Liver (tissue), 9 donors: Measurements from ENCODE around the gene CLDN10. TPM values are rescaled to one million over a fixed set of nuclear protein-coding genes. Genes with fewer than 3 reads are reported as not detected.

Experiments
- DNase-seq: peaks from one replicate; pipeline ENCODE4 v3.0.0-alpha.2; 2017; ENCODE audit warnings: low spot score
- H3K27ac ChIP-seq, 2 donors: one replicate each; pipeline ENCODE4 v1.7.0; 2013; ENCODE audit warnings: inconsistent platforms in 2 of 2, low read length in 2 of 2, control low read depth in 1 of 2, low read depth in 1 of 2, mild to moderate bottlenecking in 1 of 2
- H3K27me3 ChIP-seq, 4 donors: one replicate each; pipeline versions ENCODE4 v1.6.1 to v1.7.0; 2013; ENCODE audit warnings: low read length in 3 of 4, inconsistent platforms in 1 of 4, mild to moderate bottlenecking in 1 of 4, moderate library complexity in 1 of 4; ENCODE audit not compliant: control insufficient read depth in 4 of 4, insufficient read depth in 4 of 4
- H3K36me3 ChIP-seq, 4 donors: one replicate each; pipeline versions ENCODE4 v1.6.1 to v1.7.0; 2013; ENCODE audit warnings: low read length in 3 of 4, mild to moderate bottlenecking in 3 of 4, low read depth in 1 of 4, moderate library complexity in 1 of 4; ENCODE audit not compliant: control insufficient read depth in 4 of 4, insufficient read depth in 3 of 4
- H3K4me1 ChIP-seq, 4 donors: one replicate each; pipeline versions ENCODE4 v1.6.1 to v1.7.0; 2013; ENCODE audit warnings: low read length in 3 of 4, mild to moderate bottlenecking in 3 of 4, moderate library complexity in 1 of 4; ENCODE audit not compliant: control insufficient read depth in 4 of 4, insufficient read depth in 4 of 4
- H3K4me3 ChIP-seq, 3 donors: one replicate each; pipeline versions ENCODE4 v1.6.1 to v1.7.0; 2013; ENCODE audit warnings: low read length in 3 of 3, control low read depth in 1 of 3, low read depth in 1 of 3, mild to moderate bottlenecking in 1 of 3
- H3K9ac ChIP-seq, 2 donors: one replicate each; pipeline ENCODE4 v1.7.0; 2013; ENCODE audit warnings: low read length in 2 of 2, mild to moderate bottlenecking in 2 of 2, moderate library complexity in 2 of 2, control low read depth in 1 of 2, low read depth in 1 of 2
- H3K9me3 ChIP-seq, 4 donors: one replicate each; pipeline versions ENCODE4 v1.6.1 to v1.7.0; 2013; ENCODE audit warnings: low read length in 3 of 4; ENCODE audit not compliant: control insufficient read depth in 4 of 4
- EGR1 ChIP-seq, 2 donors: IDR thresholded peaks; 2 replicates each; pipeline ENCODE4 v1.6.1; 2016 to 2018; ENCODE audit warnings: antibody characterized with exemption in 2 of 2, low read depth in 2 of 2
- FOXA2 ChIP-seq: IDR thresholded peaks from 2 replicates; pipeline ENCODE4 v1.6.1; 2016; ENCODE audit warnings: antibody characterized with exemption
- GABPA ChIP-seq, 2 donors: IDR thresholded peaks in 1 of 2; conservative IDR thresholded peaks in 1 of 2; 2 replicates each; pipeline ENCODE4 v1.6.1; 2016; ENCODE audit warnings: antibody characterized with exemption in 2 of 2, mild to moderate bottlenecking in 1 of 2, moderate library complexity in 1 of 2
- JUND ChIP-seq, 2 donors: IDR thresholded peaks; 2 replicates each; pipeline ENCODE4 v1.6.1; 2016; ENCODE audit warnings: antibody characterized with exemption in 2 of 2
- NR2F2 ChIP-seq: IDR thresholded peaks from 2 replicates; pipeline ENCODE4 v1.6.1; 2016; ENCODE audit warnings: antibody characterized with exemption
- RXRA ChIP-seq, 2 donors: IDR thresholded peaks; 2 replicates each; pipeline ENCODE4 v1.6.1; 2017 to 2018; ENCODE audit warnings: antibody characterized with exemption in 2 of 2, mild to moderate bottlenecking in 1 of 2
- SP1 ChIP-seq: IDR thresholded peaks from 2 replicates; pipeline ENCODE4 v1.6.1; 2018; ENCODE audit warnings: antibody characterized with exemption, mild to moderate bottlenecking
- TAF1 ChIP-seq: conservative IDR thresholded peaks from 2 replicates; pipeline ENCODE4 v1.6.1; 2016; ENCODE audit warnings: antibody characterized with exemption, mild to moderate bottlenecking
- YY1 ChIP-seq: IDR thresholded peaks from 2 replicates; pipeline ENCODE4 v1.6.1; 2016; ENCODE audit warnings: antibody characterized with exemption, mild to moderate bottlenecking
- WGBS: extraction: QIAGEN DNeasy Blood & Tissue Kit; methylation state at CpG from one replicate; pipeline ENCODE4 v1.1.7; 2013; 5-methylcytosine and 5-hydroxymethylcytosine counted together
- polyA plus RNA-seq, 2 donors: library from polyadenylated mRNA; stranded (reverse) in 1 of 2; unstranded in 1 of 2; fragments of 200-250 nt in 1 of 2; fragments of >200 nt in 1 of 2; fragmentation: Nextera tagmentation in 1 of 2; extraction: Ambion mirVana in 1 of 2; gene quantifications; one replicate each; pipeline versions ENCODE4 v1.2.1 to v1.2.3, GENCODE V29; 2013 to 2015
- total RNA-seq, 2 donors: library from RNA; depleted of rRNA; stranded (reverse); fragments of >200 nt; gene quantifications; one replicate each; pipeline ENCODE4 v1.2.3, GENCODE V29; 2014
- TF ChIP-seq, protein P1 (sequence below): IDR thresholded peaks from 2 replicates; pipeline ENCODE4 v1.6.1; 2016; ENCODE audit warnings: antibody characterized with exemption
- TF ChIP-seq, protein P2 (sequence below): IDR thresholded peaks from 2 replicates; pipeline ENCODE4 v1.6.1; 2016; ENCODE audit warnings: antibody characterized with exemption
- TF ChIP-seq, protein P3 (sequence below): IDR thresholded peaks from 2 replicates; pipeline ENCODE4 v1.6.1; 2016; ENCODE audit warnings: antibody characterized with exemption
- TF ChIP-seq, protein P4 (sequence below): IDR thresholded peaks from 2 replicates; pipeline ENCODE4 v1.6.1; 2016; ENCODE audit warnings: antibody characterized with exemption, mild to moderate bottlenecking
- TF ChIP-seq, protein P5 (sequence below): fragments of 150-350 bp; IDR thresholded peaks from 2 replicates; pipeline ENCODE4 v1.5.1; 2017; ENCODE audit warnings: improper control_type of control experiment, low read depth, low read length; ENCODE audit not compliant: missing input control
- donor health status: healthy.
- donor health status: healthy.
- donor health status: healthy.
- donor health status: healthy.
- donor health status: healthy.

Gene CLDN10
- total and polyA plus RNA-seq, 4 donors = 0.79 to 15.1 (median 3.1) TPM

DNA sequence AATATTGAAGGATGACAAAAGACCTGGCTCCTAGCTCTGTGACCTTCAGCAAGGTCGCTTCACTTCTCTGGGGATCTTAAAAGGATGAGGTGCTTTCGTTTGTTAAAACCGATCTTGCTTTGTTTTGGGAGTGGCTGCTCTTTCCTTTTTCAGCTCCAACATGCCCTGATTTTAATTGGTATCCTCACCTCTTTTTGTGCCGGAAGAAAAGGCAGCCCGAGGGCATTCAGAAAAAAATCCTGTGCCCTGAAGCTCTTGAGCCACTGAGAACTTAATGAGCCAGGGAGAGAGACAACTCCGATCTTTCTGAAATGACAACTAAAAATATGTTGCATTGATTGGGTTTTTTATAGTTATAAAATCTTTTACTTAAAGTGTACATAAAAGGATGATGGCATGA is 19.4 kb downstream of the CLDN10 start (continued):
- TF ChIP-seq, protein P1, sequence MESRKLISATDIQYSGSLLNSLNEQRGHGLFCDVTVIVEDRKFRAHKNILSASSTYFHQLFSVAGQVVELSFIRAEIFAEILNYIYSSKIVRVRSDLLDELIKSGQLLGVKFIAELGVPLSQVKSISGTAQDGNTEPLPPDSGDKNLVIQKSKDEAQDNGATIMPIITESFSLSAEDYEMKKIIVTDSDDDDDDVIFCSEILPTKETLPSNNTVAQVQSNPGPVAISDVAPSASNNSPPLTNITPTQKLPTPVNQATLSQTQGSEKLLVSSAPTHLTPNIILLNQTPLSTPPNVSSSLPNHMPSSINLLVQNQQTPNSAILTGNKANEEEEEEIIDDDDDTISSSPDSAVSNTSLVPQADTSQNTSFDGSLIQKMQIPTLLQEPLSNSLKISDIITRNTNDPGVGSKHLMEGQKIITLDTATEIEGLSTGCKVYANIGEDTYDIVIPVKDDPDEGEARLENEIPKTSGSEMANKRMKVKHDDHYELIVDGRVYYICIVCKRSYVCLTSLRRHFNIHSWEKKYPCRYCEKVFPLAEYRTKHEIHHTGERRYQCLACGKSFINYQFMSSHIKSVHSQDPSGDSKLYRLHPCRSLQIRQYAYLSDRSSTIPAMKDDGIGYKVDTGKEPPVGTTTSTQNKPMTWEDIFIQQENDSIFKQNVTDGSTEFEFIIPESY = no peak
- TF ChIP-seq YY1 = no peak

DNA sequence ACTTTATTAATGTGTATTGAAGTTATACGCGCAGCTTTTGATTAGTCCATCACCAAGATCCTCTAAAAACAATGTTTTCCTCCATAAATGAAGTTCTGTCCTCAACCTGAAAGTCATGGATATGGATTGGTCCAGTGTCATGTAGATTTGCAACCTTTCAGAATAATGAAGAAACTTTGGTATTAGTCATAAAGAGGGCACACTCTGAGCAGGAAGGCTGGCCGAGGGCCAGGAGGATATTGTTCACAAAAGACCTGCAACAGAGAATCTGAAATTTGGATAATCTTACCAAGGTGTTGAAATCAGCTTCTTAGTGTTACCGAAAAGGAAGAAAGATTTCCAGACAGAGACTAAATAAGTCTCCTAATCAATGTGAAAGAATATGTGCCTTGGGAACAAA is 20.7 kb downstream of the CLDN10 start:
- no peak overlapping the region for H3K4me3 ChIP-seq
- H3K36me3 ChIP-seq = no peaks in the 10 kb centered on the region
- H3K9me3 ChIP-seq = no peaks in the 10 kb centered on the region
- 91% methylated on average over 4 of the region's 4 CpGs for WGBS
- TF ChIP-seq, protein P2, sequence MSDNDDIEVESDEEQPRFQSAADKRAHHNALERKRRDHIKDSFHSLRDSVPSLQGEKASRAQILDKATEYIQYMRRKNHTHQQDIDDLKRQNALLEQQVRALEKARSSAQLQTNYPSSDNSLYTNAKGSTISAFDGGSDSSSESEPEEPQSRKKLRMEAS = no peak
- DNase-seq = no peak
- no peak overlapping the region for H3K27ac ChIP-seq
- no peak overlapping the region for H3K9ac ChIP-seq
- no peaks in the 10 kb centered on the region for H3K4me1 ChIP-seq
- H3K27me3 ChIP-seq = no peaks in the 10 kb centered on the region

DNA sequence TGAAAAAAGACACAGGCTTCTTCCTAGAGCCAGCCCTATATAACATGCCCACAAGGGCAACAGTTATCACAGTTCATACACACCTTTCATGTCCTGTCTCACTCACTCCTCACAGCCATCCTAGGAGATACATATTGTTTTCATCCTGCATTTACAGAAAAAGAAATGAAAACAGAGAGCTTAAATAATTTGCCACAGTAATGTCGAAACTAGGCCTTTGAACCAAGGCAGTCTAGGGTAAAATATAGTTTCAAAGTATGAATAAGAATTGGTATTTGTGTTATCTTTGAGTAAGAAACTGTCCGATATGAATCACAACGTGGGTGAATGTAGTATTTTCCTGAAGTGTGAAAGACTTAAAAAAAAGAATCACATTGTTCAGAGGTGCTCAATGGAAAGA is 26.8 kb downstream of the CLDN10 start:
- TF ChIP-seq GABPA (IDR thresholded peaks at IDR 0.05 in 1 of 2, conservative IDR thresholded peaks at IDR 0.05 in 1 of 2) (no peak), FOXA2 (no peak), NR2F2 (no peak), SP1 (no peak)
- TF ChIP-seq, protein P3, sequence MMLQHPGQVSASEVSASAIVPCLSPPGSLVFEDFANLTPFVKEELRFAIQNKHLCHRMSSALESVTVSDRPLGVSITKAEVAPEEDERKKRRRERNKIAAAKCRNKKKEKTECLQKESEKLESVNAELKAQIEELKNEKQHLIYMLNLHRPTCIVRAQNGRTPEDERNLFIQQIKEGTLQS = no peak
- TF ChIP-seq, protein P2 = no peak
- TF ChIP-seq, protein P4, sequence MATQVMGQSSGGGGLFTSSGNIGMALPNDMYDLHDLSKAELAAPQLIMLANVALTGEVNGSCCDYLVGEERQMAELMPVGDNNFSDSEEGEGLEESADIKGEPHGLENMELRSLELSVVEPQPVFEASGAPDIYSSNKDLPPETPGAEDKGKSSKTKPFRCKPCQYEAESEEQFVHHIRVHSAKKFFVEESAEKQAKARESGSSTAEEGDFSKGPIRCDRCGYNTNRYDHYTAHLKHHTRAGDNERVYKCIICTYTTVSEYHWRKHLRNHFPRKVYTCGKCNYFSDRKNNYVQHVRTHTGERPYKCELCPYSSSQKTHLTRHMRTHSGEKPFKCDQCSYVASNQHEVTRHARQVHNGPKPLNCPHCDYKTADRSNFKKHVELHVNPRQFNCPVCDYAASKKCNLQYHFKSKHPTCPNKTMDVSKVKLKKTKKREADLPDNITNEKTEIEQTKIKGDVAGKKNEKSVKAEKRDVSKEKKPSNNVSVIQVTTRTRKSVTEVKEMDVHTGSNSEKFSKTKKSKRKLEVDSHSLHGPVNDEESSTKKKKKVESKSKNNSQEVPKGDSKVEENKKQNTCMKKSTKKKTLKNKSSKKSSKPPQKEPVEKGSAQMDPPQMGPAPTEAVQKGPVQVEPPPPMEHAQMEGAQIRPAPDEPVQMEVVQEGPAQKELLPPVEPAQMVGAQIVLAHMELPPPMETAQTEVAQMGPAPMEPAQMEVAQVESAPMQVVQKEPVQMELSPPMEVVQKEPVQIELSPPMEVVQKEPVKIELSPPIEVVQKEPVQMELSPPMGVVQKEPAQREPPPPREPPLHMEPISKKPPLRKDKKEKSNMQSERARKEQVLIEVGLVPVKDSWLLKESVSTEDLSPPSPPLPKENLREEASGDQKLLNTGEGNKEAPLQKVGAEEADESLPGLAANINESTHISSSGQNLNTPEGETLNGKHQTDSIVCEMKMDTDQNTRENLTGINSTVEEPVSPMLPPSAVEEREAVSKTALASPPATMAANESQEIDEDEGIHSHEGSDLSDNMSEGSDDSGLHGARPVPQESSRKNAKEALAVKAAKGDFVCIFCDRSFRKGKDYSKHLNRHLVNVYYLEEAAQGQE = no peak
- no peaks in the 10 kb centered on the region for H3K4me1 ChIP-seq
- no peak overlapping the region for H3K27ac ChIP-seq
- no peak for DNase-seq
- H3K36me3 ChIP-seq = no peaks in the 10 kb centered on the region
- H3K4me3 ChIP-seq = no peak overlapping the region
- H3K27me3 ChIP-seq = no peaks in the 10 kb centered on the region
- no peaks in the 10 kb centered on the region for H3K9me3 ChIP-seq
- 89% methylated on average over 3 of the region's 3 CpGs for WGBS
- no peak overlapping the region for H3K9ac ChIP-seq

DNA sequence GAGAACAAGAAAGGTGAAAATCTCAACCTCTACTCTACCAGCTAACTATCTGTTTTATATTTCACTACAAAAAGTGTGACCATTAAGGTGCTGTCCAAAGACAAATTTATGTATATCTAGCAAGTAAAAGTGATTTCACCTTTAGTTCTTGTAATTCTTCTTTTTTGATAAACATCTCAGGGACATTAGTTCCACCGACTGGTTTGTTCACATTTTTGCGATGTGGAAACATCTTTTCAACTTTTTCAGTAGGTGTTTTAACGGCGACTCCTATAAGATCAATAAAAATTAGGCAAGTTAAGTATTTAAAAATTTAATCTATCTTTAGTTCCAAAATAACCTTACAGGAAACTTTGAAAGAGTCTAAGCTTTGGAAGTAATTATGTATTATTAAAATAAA is 33.3 kb downstream of the CLDN10 start:
- no peak overlapping the region for H3K27ac ChIP-seq
- WGBS = 92% methylated on average over 4 of the region's 4 CpGs
- H3K4me1 ChIP-seq = no peaks in the 10 kb centered on the region
- H3K9me3 ChIP-seq = no peaks in the 10 kb centered on the region
- no peak for DNase-seq
- H3K36me3 ChIP-seq = no peaks in the 10 kb centered on the region
- no peak overlapping the region for H3K4me3 ChIP-seq
- no peaks in the 10 kb centered on the region for H3K27me3 ChIP-seq
- no peak overlapping the region for H3K9ac ChIP-seq
- no peak for TF ChIP-seq GABPA (IDR thresholded peaks at IDR 0.05 in 1 of 2, conservative IDR thresholded peaks at IDR 0.05 in 1 of 2)
- TF ChIP-seq SP1 = no peak
- no peak for TF ChIP-seq JUND (IDR thresholded peaks at IDR 0.05)
- TF ChIP-seq TAF1 = no peak
- TF ChIP-seq FOXA2 = no peak
- TF ChIP-seq EGR1 (IDR thresholded peaks at IDR 0.05; ENCODE audit: low read depth in 2 of 2) = no peak
- no peak for TF ChIP-seq NR2F2
- no peak for TF ChIP-seq RXRA (IDR thresholded peaks at IDR 0.05)
- TF ChIP-seq, protein P4 = no peak
- TF ChIP-seq, protein P5, sequence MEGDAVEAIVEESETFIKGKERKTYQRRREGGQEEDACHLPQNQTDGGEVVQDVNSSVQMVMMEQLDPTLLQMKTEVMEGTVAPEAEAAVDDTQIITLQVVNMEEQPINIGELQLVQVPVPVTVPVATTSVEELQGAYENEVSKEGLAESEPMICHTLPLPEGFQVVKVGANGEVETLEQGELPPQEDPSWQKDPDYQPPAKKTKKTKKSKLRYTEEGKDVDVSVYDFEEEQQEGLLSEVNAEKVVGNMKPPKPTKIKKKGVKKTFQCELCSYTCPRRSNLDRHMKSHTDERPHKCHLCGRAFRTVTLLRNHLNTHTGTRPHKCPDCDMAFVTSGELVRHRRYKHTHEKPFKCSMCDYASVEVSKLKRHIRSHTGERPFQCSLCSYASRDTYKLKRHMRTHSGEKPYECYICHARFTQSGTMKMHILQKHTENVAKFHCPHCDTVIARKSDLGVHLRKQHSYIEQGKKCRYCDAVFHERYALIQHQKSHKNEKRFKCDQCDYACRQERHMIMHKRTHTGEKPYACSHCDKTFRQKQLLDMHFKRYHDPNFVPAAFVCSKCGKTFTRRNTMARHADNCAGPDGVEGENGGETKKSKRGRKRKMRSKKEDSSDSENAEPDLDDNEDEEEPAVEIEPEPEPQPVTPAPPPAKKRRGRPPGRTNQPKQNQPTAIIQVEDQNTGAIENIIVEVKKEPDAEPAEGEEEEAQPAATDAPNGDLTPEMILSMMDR = no peak
